ENCODE measurements around the gene IPO4. TPM values are rescaled to one million over a fixed set of nuclear protein-coding genes. Genes with fewer than 3 reads are reported as not detected.

IPO4 gene
- polyA plus RNA-seq, 1 donor (not counting 4 experiments of a cell fraction or from before 2014, with no cell fraction given): 18.6 TPM

GRCh38 chr14:24171422-24172260 is 17.0 kb downstream of the IPO4 start, which contains the start of gene REC8:
REC8 (plus strand) TSS chr14:24172080; CDS start chr14:24172553, 473 bp downstream.
- TF ChIP-seq EZH2 (IDR thresholded peaks at IDR 0.05; ENCODE audit: low read length): no peak
- no peak for TF ChIP-seq CTCF (optimal IDR thresholded peaks at IDR 0.05 in 1 of 3, IDR thresholded peaks at IDR 0.05 in 1 of 3, conservative IDR thresholded peaks at IDR 0.05 in 1 of 3; ENCODE audit: extremely low read depth in 1 of 3, insufficient read depth in 2 of 3, low read length in 3 of 3)
- Histone ChIP-seq H3K9ac (ENCODE audit: control insufficient read depth, extremely low read depth, insufficient read depth, low read length) (no peak within 1 kb of the TSS), H3K36me3 (ENCODE audit: control insufficient read depth in 2 of 2, extremely low read depth in 1 of 2, insufficient read depth in 2 of 2, low read length in 2 of 2) (peaks cover 9 to 31% of the 10 kb centered on the region in 2 experiments), H3K4me1 (ENCODE audit: control insufficient read depth, extremely low read depth, insufficient read depth, low read length) (no peaks in the 10 kb centered on the region), H3K4me3 (ENCODE audit: control insufficient read depth in 2 of 3, extremely low read depth in 1 of 3, insufficient read depth in 2 of 3, low read depth in 1 of 3, low read length in 3 of 3) (no peak within 1 kb of the TSS), H4K20me1 (ENCODE audit: control insufficient read depth, extremely low read depth, insufficient read depth, low read length) (no peaks in the 10 kb centered on the region), H3K4me2 (ENCODE audit: control insufficient read depth, extremely low read depth, insufficient read depth, low read depth, low read length) (no peak within 1 kb of the TSS), H2AFZ (ENCODE audit: control insufficient read depth, low read length) (no peak within 1 kb of the TSS), H3K9me3 (ENCODE audit: control insufficient read depth, low read depth, low read length) (no peaks in the 10 kb centered on the region), H3K27me3 (ENCODE audit: control insufficient read depth, extremely low read depth, insufficient read depth, low read length) (no peaks in the 10 kb centered on the region), H3K9me1 (ENCODE audit: control insufficient read depth, extremely low read depth, insufficient read depth, low read length) (no peaks in the 10 kb centered on the region), H3K79me2 (ENCODE audit: control insufficient read depth, insufficient read depth, low read length) (no peaks in the 10 kb centered on the region), H3K27ac (ENCODE audit: control insufficient read depth, insufficient read depth, low read length) (no peak within 1 kb of the TSS)
- no peak for DNase-seq (ENCODE audit: low read depth, low spot score)
- dilution Hi-C loops (cut with MboI; ENCODE audit: extremely low pct_ligation_motif_present, low sequenced_read_pairs): no loop called here
- FAIRE-seq: no peak

- DNase-seq (ENCODE audit: low read depth, low spot score): no peak
- H3K9ac ChIP-seq (ENCODE audit: control insufficient read depth, extremely low read depth, insufficient read depth, low read length): no peak overlapping the region
- H3K4me2 ChIP-seq (ENCODE audit: control insufficient read depth, extremely low read depth, insufficient read depth, low read depth, low read length): no peak overlapping the region
- TF ChIP-seq EZH2 (IDR thresholded peaks at IDR 0.05; ENCODE audit: low read length) (no peak), CTCF (optimal IDR thresholded peaks at IDR 0.05 in 1 of 3, IDR thresholded peaks at IDR 0.05 in 1 of 3, conservative IDR thresholded peaks at IDR 0.05 in 1 of 3; ENCODE audit: extremely low read depth in 1 of 3, insufficient read depth in 2 of 3, low read length in 3 of 3) (no peak)
- H4K20me1 ChIP-seq (ENCODE audit: control insufficient read depth, extremely low read depth, insufficient read depth, low read length): no peaks in the 10 kb centered on the region
- dilution Hi-C loops (cut with MboI; ENCODE audit: extremely low pct_ligation_motif_present, low sequenced_read_pairs): no loop called here
- no peak overlapping the region for H3K27ac ChIP-seq (ENCODE audit: control insufficient read depth, insufficient read depth, low read length)
- H3K4me1 ChIP-seq (ENCODE audit: control insufficient read depth, extremely low read depth, insufficient read depth, low read length): peaks cover 13% of the 10 kb centered on the region
- H3K9me3 ChIP-seq (ENCODE audit: control insufficient read depth, low read depth, low read length): no peaks in the 10 kb centered on the region
- no peaks in the 10 kb centered on the region for H3K9me1 ChIP-seq (ENCODE audit: control insufficient read depth, extremely low read depth, insufficient read depth, low read length)
- H3K36me3 ChIP-seq (ENCODE audit: control insufficient read depth in 2 of 2, extremely low read depth in 1 of 2, insufficient read depth in 2 of 2, low read length in 2 of 2): peaks cover 39 to 44% of the 10 kb centered on the region in 2 experiments
- H3K4me3 ChIP-seq (ENCODE audit: control insufficient read depth in 2 of 3, extremely low read depth in 1 of 3, insufficient read depth in 2 of 3, low read depth in 1 of 3, low read length in 3 of 3): no peak overlapping the region
- no peak overlapping the region for H2AFZ ChIP-seq (ENCODE audit: control insufficient read depth, low read length)
- no peak for FAIRE-seq
- H3K79me2 ChIP-seq (ENCODE audit: control insufficient read depth, insufficient read depth, low read length): peaks cover 19% of the 10 kb centered on the region
- H3K27me3 ChIP-seq (ENCODE audit: control insufficient read depth, extremely low read depth, insufficient read depth, low read length): no peaks in the 10 kb centered on the region
Observed at GRCh38 chr14:24167469-24168114, 21.0 kb downstream of the IPO4 start.

Measured in keratinocyte (primary cell).